GM12878 (cell line): Measurements from ENCODE around the gene KIRREL3. TPM values are rescaled to one million over a fixed set of nuclear protein-coding genes. Genes with fewer than 3 reads are reported as not detected.

Experiments
- ATAC-seq: fragments of 200-7000 bp; cut with Tn5 transposase; 3 replicates; pipeline ENCODE4 v1.9.1; 2020; ENCODE audit warnings: mild to moderate bottlenecking, moderate library complexity
- BruUV-seq: library from RNA; stranded (reverse); fragments of 400-500 nt; replicated peaks from 2 replicates; lab custom pipeline; 2021; lab: Mats Ljungman, UMichigan
- CTCF ChIA-PET: fragments of 300-600 bp; sonication (Branson Sonifier 250); formaldehyde crosslinking; extraction: SDS; loops from one replicate; lab custom pipeline; 2021; ENCODE audit warnings: inconsistent platforms; lab: Yijun Ruan, JAX
- POLR2A ChIA-PET: fragments of 350-600 bp; formaldehyde crosslinking; extraction: SDS; loops from one replicate; lab custom pipeline; 2021; ENCODE audit warnings: inconsistent platforms; lab: Charles Lee
- RAD21 ChIA-PET: fragments of 300-600 bp; sonication (Branson Sonifier 250); formaldehyde crosslinking; loops from one replicate; lab custom pipeline; 2023; ENCODE audit warnings: antibody characterized with exemption; ENCODE audit not compliant: unreplicated experiment; lab: Charles Lee
- SMC1A ChIA-PET: fragments of 300-600 bp; sonication (Branson Sonifier 250); formaldehyde crosslinking; loops from one replicate; lab custom pipeline; 2023; ENCODE audit not compliant: unreplicated experiment, uncharacterized antibody; lab: Charles Lee
- DNase-seq: peaks from one replicate; pipeline ENCODE4 v3.0.0-alpha.2; 2011; ENCODE audit warnings: low read depth, low spot score
- FAIRE-seq: peaks from 3 replicates; lab custom pipeline; 2011; peaks lifted over from hg19 to GRCh38; lab: Jason Lieb, UNC
- H2AFZ ChIP-seq: 2 replicates; pipeline ENCODE4 v1.6.0; 2011; ENCODE audit warnings: low read depth, low read length, control low read depth; ENCODE audit not compliant: control insufficient read depth
- H3K27ac ChIP-seq: 2 replicates; pipeline ENCODE4 v1.5.1; 2011; ENCODE audit warnings: control low read depth; ENCODE audit not compliant: control insufficient read depth, insufficient read depth
- H3K27me3 ChIP-seq, 2 experiments: replicated peaks in 1 of 2; 2 replicates each; pipeline versions ENCODE4 v1.6.0 to v1.6.1; 2011; ENCODE audit warnings: low read length in 1 of 2; ENCODE audit not compliant: control insufficient read depth in 2 of 2, insufficient read depth in 2 of 2
- H3K36me3 ChIP-seq, 2 experiments: 2 replicates each; pipeline ENCODE4 v1.5.1; 2011; ENCODE audit warnings: low read length in 1 of 2; ENCODE audit not compliant: control insufficient read depth in 2 of 2, insufficient read depth in 2 of 2
- H3K4me1 ChIP-seq: 2 replicates; pipeline ENCODE4 v1.6.1; 2011; ENCODE audit warnings: mild to moderate bottlenecking, low read length, moderate library complexity, mixed read lengths; ENCODE audit not compliant: control insufficient read depth, insufficient read depth
- H3K4me2 ChIP-seq: 2 replicates; pipeline ENCODE4 v1.6.0; 2011; ENCODE audit warnings: control low read depth; ENCODE audit not compliant: control insufficient read depth, insufficient read depth
- H3K4me3 ChIP-seq: fragments of 200-600 bp; sonication (generic); 2 replicates; pipeline ENCODE4 v1.5.1; 2016
- H3K79me2 ChIP-seq: 2 replicates; pipeline ENCODE4 v1.6.0; 2011; ENCODE audit warnings: low read length; ENCODE audit not compliant: control insufficient read depth, insufficient read depth
- H3K9ac ChIP-seq: 2 replicates; pipeline ENCODE4 v1.8.0; 2011; ENCODE audit warnings: low read length, control low read depth, mixed read lengths; ENCODE audit not compliant: control insufficient read depth, insufficient read depth
- H3K9me3 ChIP-seq: replicated peaks from 3 replicates; pipeline ENCODE4 v1.5.1; 2011; ENCODE audit warnings: mild to moderate bottlenecking, low read length; ENCODE audit not compliant: control insufficient read depth, insufficient read depth
- H4K20me1 ChIP-seq: 2 replicates; pipeline ENCODE4 v1.6.0; 2011; ENCODE audit not compliant: control insufficient read depth, insufficient read depth
- ASH2L ChIP-seq: fragments of 300-600, 200-600 bp; sonication (generic); IDR thresholded peaks from 2 replicates; pipeline ENCODE4 v1.6.1; 2017; ENCODE audit warnings: low read depth, mild to moderate bottlenecking, borderline replicate concordance
- CBFB ChIP-seq: IDR thresholded peaks from 2 replicates; pipeline ENCODE4 v1.6.1; 2016; ENCODE audit warnings: antibody characterized with exemption, low read depth
- CBX5 ChIP-seq: sonication (generic); IDR thresholded peaks from 2 replicates; pipeline ENCODE4 v1.6.1; 2016; ENCODE audit warnings: low read depth, moderate library complexity, mild to moderate bottlenecking, inconsistent platforms
- CEBPB ChIP-seq, 2 experiments: fragments of 150-350 bp in 1 of 2; IDR thresholded peaks; 2 replicates each; pipeline ENCODE4 v1.6.1; 2012 to 2014; ENCODE audit warnings: low read depth in 2 of 2, low read length in 2 of 2, borderline replicate concordance in 1 of 2, inconsistent platforms in 1 of 2
- EED ChIP-seq: sonication (generic); IDR thresholded peaks from 2 replicates; pipeline ENCODE4 v1.6.1; 2016; ENCODE audit warnings: antibody characterized with exemption, low read depth
- EGR1 ChIP-seq, 2 experiments: IDR thresholded peaks; 1 replicate in 1 of 2; 2 replicates in 1 of 2; pipeline ENCODE4 v1.6.1; 2011 to 2012; ENCODE audit warnings: low read depth in 2 of 2, low read length in 2 of 2, borderline replicate concordance in 1 of 2, mild to moderate bottlenecking in 1 of 2, moderate library complexity in 1 of 2
- EP300 ChIP-seq, 2 experiments: fragments of 150-350 bp in 1 of 2; IDR thresholded peaks; 2 replicates each; pipeline ENCODE4 v1.6.1; 2011 to 2012; ENCODE audit warnings: low read depth in 2 of 2, low read length in 2 of 2, borderline replicate concordance in 1 of 2, improper control_type of control experiment in 1 of 2, inconsistent platforms in 1 of 2; ENCODE audit not compliant: control insufficient read depth in 1 of 2
- FOS ChIP-seq: IDR thresholded peaks from 3 replicates; pipeline ENCODE4 v1.6.1; 2011; ENCODE audit warnings: borderline replicate concordance; ENCODE audit not compliant: insufficient read length; ENCODE audit errors: extremely low read depth
- HDGF ChIP-seq: fragments of 450-650 bp; IDR thresholded peaks from 2 replicates; pipeline ENCODE4 v1.6.1; 2016; ENCODE audit warnings: antibody characterized with exemption
- KLF5 ChIP-seq: fragments of 450-650 bp; IDR thresholded peaks from 2 replicates; pipeline ENCODE4 v1.6.1; 2014; ENCODE audit warnings: mild to moderate bottlenecking; ENCODE audit not compliant: partially characterized antibody
- LARP7 ChIP-seq: fragments of 450-650 bp; IDR thresholded peaks from 2 replicates; pipeline ENCODE4 v1.6.1; 2017; ENCODE audit warnings: mild to moderate bottlenecking
- MTA2 ChIP-seq: fragments of 450-650 bp; IDR thresholded peaks from 2 replicates; pipeline ENCODE4 v1.6.1; 2016; ENCODE audit warnings: low read depth, mild to moderate bottlenecking, moderate library complexity
- NBN ChIP-seq: fragments of 450-650 bp; IDR thresholded peaks from 2 replicates; pipeline ENCODE4 v1.6.1; 2016
- NR2C2 ChIP-seq: IDR thresholded peaks from 2 replicates; pipeline ENCODE4 v1.6.1; 2011; ENCODE audit warnings: borderline replicate concordance, low read depth; ENCODE audit not compliant: control insufficient read depth, insufficient read length
- RB1 ChIP-seq: fragments of 450-650 bp; formaldehyde crosslinking; IDR thresholded peaks from 2 replicates; pipeline ENCODE4 v1.6.1; 2017; ENCODE audit warnings: mild to moderate bottlenecking, borderline replicate concordance
- SMAD5 ChIP-seq: IDR thresholded peaks from 2 replicates; pipeline ENCODE4 v1.6.1; 2016; ENCODE audit warnings: antibody characterized with exemption, low read depth
- SPI1 ChIP-seq: IDR thresholded peaks from 2 replicates; pipeline ENCODE4 v1.6.1; 2011; ENCODE audit warnings: low read depth, mild to moderate bottlenecking, low read length, moderate library complexity, borderline replicate concordance; ENCODE audit not compliant: insufficient read depth
- SREBF2 ChIP-seq: IDR thresholded peaks from 2 replicates; pipeline ENCODE4 v1.6.1; 2012; ENCODE audit warnings: mild to moderate bottlenecking, low read length
- TBL1XR1 ChIP-seq: IDR thresholded peaks from 2 replicates; pipeline ENCODE4 v1.6.1; 2012; ENCODE audit warnings: low read depth, low read length, improper control_type of control experiment
- WGBS: methylation state at CpG from one replicate; pipeline ENCODE4 v1.1.6; 2016; ENCODE audit warnings: low lambda C conversion rate; ENCODE audit not compliant: insufficient replicate concordance, insufficient coverage; ENCODE audit errors: missing lambda C conversion rate; 5-methylcytosine and 5-hydroxymethylcytosine counted together
- in situ Hi-C: fragments of 300-500 bp; cut with MboI; formaldehyde crosslinking; loops from 9 replicates; pipeline ENCODE4 v1.14.3; 2018; ENCODE audit warnings: mixed read lengths
- intact Hi-C: fragments of 100-400 bp; cut with micrococcal nuclease; formaldehyde crosslinking; loops from one replicate; pipeline ENCODE4 v1.14.2; 2022; ENCODE audit not compliant: unreplicated experiment
- polyA plus RNA-seq, 11 experiments: library from polyadenylated mRNA; depleted of rRNA in 4 of 11; unstranded in 6 of 11; stranded (reverse) in 5 of 11; fragments of >200 nt; fragmentation: Nextera tagmentation in 4 of 11; fragmentation: Illumina TruSeq in 1 of 11; extraction: Ambion mirVana in 4 of 11; extraction: Trizol in 1 of 11; gene quantifications; 1 replicate in 1 of 11; 2 replicates in 10 of 11; pipeline versions ENCODE4 v1.2.1 to v1.2.3, GENCODE V29; 2011 to 2016; ENCODE audit warnings: inconsistent platforms in 2 of 11, missing spikeins in 2 of 11, low read depth in 1 of 11
- total RNA-seq, 4 experiments: library from RNA; depleted of rRNA in 3 of 4; stranded (reverse); fragments of >200 nt in 3 of 4; fragmentation: Illumina TruSeq in 1 of 4; extraction: Trizol in 1 of 4; gene quantifications; 2 replicates each; pipeline versions ENCODE4 v1.2.1 to v1.2.3, GENCODE V29; 2013 to 2021
- TF ChIP-seq, protein P1 (sequence below): fragments of 450-650 bp; conservative IDR thresholded peaks from 2 replicates; pipeline ENCODE4 v1.6.1; 2017; ENCODE audit warnings: mild to moderate bottlenecking, moderate library complexity

The KIRREL3 gene
- total and polyA plus RNA-seq, 10 of the 15 experiments (the other 5 are each of a cell fraction or from before 2014, with no cell fraction given), result under 0.01 TPM; not detected in 9

DNA sequence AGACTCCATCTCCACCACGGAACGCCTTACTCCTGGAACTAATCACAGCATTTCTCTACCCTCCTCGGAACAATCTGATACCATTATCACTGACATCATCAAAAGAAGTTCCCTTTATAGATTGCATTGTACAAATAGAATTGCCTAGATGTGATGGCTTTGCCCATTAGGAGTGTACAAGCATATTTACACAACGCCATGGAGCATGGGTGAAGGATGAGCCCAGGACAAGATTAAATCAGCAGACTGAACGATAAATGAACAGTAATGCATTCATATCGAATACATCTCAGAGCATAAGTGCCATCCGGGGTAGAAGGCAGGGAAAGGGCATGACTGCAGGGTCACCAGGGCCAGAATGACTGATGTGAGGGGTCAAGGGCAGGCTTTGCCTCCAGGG is 57.3 kb downstream of the KIRREL3 start:
- ChIA-PET RAD21 (no interaction called here), SMC1A (no interaction called here), CTCF (no interaction called here), POLR2A (no interaction called here)
- in situ Hi-C loops (no loop called here), intact Hi-C loops (no loop called here)
- Histone ChIP-seq H3K36me3 (no peaks in the 10 kb centered on the region), H3K4me1 (no peaks in the 10 kb centered on the region), H3K79me2 (no peaks in the 10 kb centered on the region), H3K9ac (no peak overlapping the region), H3K9me3 (no peaks in the 10 kb centered on the region), H3K27me3 (peaks cover 0 to 3% of the 10 kb centered on the region in 2 experiments; a peak in 2 of 4 replicates), H2AFZ (no peak overlapping the region), H3K27ac (no peak overlapping the region), H4K20me1 (no peaks in the 10 kb centered on the region), H3K4me3 (no peak overlapping the region), H3K4me2 (no peak overlapping the region)
- no peak for FAIRE-seq
- ATAC-seq, result no peak
- TF ChIP-seq LARP7 (no peak), SREBF2 (no peak), CBX5 (no peak), NBN (no peak), FOS (no peak), TBL1XR1 (no peak), EP300 (IDR thresholded peaks at IDR 0.05; ENCODE audit: borderline replicate concordance in 1 of 2, control insufficient read depth in 1 of 2, low read depth in 2 of 2, low read length in 2 of 2) (no peak), ASH2L (no peak), KLF5 (no peak), RB1 (no peak), EGR1 (IDR thresholded peaks at IDR 0.05; ENCODE audit: borderline replicate concordance in 1 of 2, low read depth in 2 of 2, low read length in 2 of 2) (no peak), MTA2 (no peak), CEBPB (IDR thresholded peaks at IDR 0.05; ENCODE audit: borderline replicate concordance in 1 of 2, low read depth in 2 of 2, low read length in 2 of 2) (no peak), SMAD5 (no peak), CBFB (no peak), NR2C2 (no peak), EED (no peak), HDGF (no peak), SPI1 (no peak)
- TF ChIP-seq, protein P1, sequence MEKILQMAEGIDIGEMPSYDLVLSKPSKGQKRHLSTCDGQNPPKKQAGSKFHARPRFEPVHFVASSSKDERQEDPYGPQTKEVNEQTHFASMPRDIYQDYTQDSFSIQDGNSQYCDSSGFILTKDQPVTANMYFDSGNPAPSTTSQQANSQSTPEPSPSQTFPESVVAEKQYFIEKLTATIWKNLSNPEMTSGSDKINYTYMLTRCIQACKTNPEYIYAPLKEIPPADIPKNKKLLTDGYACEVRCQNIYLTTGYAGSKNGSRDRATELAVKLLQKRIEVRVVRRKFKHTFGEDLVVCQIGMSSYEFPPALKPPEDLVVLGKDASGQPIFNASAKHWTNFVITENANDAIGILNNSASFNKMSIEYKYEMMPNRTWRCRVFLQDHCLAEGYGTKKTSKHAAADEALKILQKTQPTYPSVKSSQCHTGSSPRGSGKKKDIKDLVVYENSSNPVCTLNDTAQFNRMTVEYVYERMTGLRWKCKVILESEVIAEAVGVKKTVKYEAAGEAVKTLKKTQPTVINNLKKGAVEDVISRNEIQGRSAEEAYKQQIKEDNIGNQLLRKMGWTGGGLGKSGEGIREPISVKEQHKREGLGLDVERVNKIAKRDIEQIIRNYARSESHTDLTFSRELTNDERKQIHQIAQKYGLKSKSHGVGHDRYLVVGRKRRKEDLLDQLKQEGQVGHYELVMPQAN, result no peak
- no peak for DNase-seq
- 13% methylated on average over 7 of the region's 7 CpGs for WGBS
- no TSS peak for BruUV-seq
